C4-2B (cell line): ENCODE measurements around the gene SLC26A4.

ENCODE experiments used
- ZFX ChIP-seq: fragments of 450-650 bp; IDR thresholded peaks from 2 replicates; pipeline ENCODE4 v1.6.1; 2017
- TF ChIP-seq, protein P1 (sequence below): fragments of 450-650 bp; conservative IDR thresholded peaks from 2 replicates; pipeline ENCODE4 v1.5.1; 2017; ENCODE audit warnings: mild to moderate bottlenecking

DNA sequence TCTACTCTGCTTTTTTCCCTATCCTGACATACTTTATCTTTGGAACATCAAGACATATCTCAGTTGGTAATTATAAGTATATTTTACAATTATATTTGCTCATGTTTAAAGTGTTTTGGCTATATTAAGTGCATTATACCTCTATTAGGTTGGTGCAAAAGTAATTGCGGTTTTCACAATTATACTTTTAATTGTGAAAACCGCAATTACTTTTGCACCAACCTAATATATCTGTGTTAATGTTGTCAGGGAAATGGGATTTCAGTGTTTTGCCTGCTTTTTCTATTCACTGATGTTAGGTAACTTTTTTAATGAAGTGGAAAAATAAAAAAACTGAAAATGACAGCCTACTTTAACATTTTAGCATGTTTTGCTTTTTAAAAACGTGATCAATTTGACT is 11.6 kb downstream of the SLC26A4 start:
- TF ChIP-seq, protein P1, sequence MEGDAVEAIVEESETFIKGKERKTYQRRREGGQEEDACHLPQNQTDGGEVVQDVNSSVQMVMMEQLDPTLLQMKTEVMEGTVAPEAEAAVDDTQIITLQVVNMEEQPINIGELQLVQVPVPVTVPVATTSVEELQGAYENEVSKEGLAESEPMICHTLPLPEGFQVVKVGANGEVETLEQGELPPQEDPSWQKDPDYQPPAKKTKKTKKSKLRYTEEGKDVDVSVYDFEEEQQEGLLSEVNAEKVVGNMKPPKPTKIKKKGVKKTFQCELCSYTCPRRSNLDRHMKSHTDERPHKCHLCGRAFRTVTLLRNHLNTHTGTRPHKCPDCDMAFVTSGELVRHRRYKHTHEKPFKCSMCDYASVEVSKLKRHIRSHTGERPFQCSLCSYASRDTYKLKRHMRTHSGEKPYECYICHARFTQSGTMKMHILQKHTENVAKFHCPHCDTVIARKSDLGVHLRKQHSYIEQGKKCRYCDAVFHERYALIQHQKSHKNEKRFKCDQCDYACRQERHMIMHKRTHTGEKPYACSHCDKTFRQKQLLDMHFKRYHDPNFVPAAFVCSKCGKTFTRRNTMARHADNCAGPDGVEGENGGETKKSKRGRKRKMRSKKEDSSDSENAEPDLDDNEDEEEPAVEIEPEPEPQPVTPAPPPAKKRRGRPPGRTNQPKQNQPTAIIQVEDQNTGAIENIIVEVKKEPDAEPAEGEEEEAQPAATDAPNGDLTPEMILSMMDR, result no peak
- no peak for TF ChIP-seq ZFX
